HG03558 (cell line): ENCODE data around the gene ATAD1.
"Not testable (repeated sequence)": the region's sequence is repeated elsewhere in the genome, so short reads cannot be mapped to it uniquely, and the experiment has no call there.

Experiments used
- ATAC-seq: cut with Tn5 transposase; IDR thresholded peaks from one replicate; pipeline ENCODE4 v1.9.1; 2021; ENCODE audit warnings: moderate number of reproducible peaks; ENCODE audit not compliant: unreplicated experiment; ENCODE audit errors: extremely low read depth

The ATAD1 gene

DNA sequence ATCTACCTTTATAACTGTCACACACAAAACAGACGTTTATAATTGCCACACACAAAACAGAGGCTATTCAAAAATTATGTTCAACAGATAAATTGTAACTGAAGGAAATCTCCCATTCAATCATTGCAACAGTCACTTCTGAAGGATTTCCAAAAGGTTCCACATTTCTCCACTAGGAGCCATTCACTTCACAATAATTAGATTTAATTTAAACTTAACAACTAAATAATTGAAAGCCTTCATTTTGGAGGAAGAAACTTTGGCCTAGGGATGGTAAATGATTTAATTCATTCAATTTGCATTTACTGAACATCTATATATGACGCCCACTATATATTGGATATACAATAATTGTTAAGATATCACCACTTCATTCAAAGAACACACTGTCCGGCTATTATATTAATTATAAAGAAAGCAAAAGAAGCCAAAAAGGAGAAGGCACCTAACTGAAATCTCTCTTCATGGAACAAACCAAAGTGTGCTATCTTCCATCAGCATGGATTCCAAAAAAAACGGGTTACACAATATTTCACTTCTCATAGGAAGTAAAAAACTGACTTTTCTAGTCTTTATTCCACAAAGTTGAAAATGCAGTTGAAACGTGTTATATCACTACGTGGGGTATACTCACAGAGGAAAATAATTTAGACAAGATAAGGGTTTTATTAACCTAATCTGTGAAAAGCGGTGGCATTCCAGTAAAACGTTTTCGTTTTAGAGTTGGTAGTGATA, 1.7 kb downstream of the ATAD1 start:
- ATAC-seq = no peak

DNA sequence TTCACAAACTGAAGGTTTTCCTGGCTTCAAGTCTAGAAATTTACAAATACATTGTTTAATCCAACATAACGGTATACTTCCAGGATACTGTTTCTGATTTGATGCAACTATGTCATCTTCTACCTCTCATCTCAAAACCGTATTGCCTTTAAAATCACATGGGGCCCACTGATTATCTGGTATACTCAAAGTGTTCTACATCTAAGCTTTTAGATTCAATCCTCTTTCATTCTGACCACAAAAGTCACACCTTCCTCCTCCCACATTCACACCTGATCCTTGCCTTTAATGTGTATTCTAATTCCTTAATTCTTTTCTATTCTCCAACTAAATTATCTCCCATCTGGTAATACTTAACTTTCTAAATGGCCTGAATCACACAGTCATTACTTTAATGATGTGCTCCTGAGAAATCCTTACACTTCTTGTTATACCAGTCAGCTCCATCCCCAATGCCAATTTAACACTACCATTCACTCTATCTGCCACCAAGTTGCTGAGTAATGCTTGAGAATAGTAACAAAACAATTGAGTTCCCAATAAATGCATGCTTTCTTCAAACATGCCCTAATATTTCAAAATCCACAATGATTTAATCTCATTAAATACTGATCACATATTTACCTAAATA, 13.0 kb downstream of the ATAD1 start:
- no peak for ATAC-seq

DNA sequence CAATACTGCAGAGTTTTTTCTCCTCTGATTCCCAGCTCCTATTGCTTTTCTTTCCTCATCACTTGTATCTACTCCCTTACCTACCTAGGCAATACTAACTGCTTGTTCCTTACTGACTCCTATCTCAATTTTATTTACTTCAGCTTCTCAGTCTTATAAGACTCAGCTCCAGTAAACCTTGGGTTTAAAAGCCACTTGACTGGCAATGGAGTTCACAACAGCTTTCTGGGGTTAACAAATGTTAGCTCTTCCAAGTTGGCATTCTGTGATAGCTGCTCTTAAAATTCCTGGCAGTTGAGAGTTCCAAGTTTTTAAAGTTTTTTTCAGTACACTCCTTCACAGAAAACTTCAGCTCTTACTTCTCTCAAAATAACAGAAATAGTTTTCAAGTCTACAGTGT, 14.2 kb downstream of the ATAD1 start:
- no peak for ATAC-seq

- no peak for ATAC-seq
Measured at GRCh38 chr10:87803328-87803727, 14.7 kb downstream of the ATAD1 start.

DNA sequence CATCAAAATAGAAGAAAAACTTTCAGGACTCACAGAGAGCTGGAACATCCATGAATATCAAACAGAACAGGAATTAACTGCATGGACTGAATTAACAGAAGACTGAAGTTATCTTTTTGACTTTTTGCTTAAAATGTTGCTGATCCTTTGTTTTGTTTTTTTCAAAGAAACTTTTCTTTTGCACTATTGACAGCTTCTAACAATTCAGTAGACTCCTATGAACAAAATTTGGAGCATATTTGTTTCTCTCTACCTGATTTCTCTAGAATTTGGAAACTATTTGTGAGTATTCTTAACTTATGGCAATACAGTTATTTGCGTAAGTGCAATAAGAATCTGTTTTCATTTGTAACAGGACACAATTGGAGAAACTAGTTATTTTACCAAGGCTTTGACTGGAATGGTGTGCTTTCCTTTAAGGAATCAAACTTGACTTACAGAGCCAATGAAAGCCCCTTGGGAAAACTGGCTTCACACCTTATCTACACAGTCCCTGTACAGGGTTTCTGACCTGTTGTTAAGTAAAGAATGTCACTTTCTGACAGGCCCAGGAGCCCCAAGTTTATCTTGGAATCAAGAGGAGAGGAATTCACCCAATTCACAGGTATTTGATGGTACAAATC, 16.1 kb downstream of the ATAD1 start:
- ATAC-seq = not testable (repeated sequence)

DNA sequence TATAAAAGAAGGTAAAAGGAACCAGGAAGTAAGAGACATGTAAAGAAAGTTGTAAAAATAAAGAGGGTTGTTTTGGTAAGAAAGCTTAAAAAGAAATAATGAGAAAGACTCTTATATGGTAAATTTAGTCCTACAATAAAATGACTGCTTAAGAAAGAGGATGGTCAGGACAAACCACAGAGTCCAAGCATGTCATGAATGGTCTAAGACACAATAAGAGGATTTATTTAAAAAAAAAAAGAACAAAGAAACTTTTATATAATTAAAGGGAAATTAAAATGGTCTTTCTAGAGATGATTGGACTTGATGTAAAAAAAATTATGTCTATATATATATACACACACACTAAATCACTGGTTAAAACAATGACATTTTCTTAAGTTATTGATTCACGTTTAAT, 18.2 kb downstream of the ATAD1 start:
- no peak for ATAC-seq

DNA sequence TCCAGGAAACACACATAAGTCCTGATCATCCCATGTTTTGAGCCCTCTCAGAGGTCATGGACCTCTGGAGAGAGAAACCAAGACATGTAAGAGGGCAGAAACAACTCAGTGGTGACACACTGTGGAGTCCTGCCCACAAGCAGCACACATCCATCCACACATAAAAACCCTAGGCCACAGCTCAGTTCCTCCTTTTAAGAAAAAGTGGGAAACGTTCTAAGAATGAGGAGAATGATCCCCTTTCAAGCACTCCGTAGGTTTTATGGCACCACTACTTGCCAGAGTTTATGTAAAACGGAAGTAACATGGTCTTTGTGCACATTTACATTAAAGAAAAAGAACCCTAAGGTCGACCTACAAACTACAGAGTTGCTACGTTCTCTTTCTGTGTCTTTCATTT, 19.9 kb downstream of the ATAD1 start:
- ATAC-seq = no peak

- no peak for ATAC-seq
Measured at GRCh38 chr10:87794285-87794684, 23.7 kb downstream of the ATAD1 start.

DNA sequence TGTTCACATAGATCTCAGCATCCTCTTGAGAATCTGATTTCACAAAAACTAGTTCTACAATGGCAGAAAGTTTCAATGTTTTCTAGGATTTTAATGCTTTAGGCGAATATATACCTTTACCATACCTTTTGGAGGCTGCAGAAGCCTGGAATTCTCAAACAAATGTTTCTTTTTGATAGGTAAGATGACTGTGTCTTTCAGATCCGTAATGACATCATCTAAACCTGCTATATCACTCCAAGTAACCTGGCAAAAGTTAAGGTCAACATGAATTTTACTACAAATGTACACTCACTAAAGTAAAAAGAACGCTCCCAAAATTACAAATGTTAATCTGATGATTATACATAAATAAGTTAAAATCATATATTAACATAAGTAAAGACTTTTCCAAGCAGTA, 27.8 kb downstream of the ATAD1 start:
- ATAC-seq = no peak

- no peak for ATAC-seq
Measured at GRCh38 chr10:87786421-87786820, 31.6 kb downstream of the ATAD1 start.

- ATAC-seq = no peak
Measured at GRCh38 chr10:87782721-87783120, 35.3 kb downstream of the ATAD1 start.

GRCh38 chr10:87781545-87781944, 36.5 kb downstream of the ATAD1 start:
- no peak for ATAC-seq

- no peak for ATAC-seq
Measured at GRCh38 chr10:87776328-87776727, 41.7 kb downstream of the ATAD1 start.

DNA sequence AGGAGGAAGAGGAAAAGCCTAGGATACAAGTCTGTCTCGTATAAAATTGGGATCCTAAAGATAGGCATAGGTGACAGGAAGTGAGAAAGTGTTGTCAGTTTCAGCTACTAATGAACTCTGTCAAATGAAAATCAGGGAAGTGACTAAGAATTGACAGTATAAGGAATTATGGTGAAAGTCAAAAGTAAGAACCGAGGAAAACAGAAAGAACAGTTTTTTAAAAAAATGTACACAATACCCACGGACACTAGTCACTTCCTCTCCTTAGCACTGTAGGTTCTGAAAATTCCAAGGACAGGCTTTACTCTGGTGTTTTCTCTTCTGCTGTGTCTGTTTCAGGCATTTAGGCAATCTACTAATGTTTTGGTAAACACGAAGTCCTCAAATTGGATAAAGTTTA, 42.3 kb downstream of the ATAD1 start:
- ATAC-seq = no peak

DNA sequence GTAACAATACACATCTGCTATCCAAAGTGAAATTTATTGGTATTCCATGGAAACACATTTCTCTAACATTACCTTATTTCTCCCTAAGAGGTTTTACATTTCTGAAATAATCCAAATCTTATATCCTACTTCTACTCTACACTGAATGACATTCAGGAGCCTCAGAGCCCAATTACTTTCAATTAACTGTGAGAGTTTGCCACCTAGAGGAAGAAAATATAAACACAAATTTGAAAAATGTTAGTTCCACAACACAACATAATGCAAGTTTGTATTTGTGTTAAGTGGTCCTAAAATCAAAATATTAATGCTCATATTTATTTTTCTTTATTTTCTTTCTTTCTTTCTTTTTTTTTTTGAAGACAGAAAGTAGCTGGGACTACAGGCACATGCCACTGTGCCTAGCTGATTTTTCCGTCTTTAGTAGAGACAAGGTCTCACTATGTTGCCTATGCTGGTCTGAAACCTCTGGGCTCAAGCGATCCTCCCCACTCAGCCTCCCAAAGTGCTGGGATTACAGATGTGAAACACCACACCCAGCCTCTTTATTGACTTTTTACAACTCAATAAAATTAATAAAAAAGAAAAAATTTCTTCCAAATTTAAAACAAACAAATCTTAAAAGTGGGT, 46.0 kb downstream of the ATAD1 start:
- no peak for ATAC-seq

- ATAC-seq = no peak
Measured at GRCh38 chr10:87767253-87767652, 50.8 kb downstream of the ATAD1 start.

GRCh38 chr10:87765666-87766376, 52.2 kb downstream of the ATAD1 start:
- ATAC-seq = no peak

GRCh38 chr10:87764072-87764934, 53.7 kb downstream of the ATAD1 start:
- no peak for ATAC-seq

GRCh38 chr10:87763086-87763861, 54.8 kb downstream of the ATAD1 start:
- no peak for ATAC-seq
